ENCODE data around the gene CSRP1. TPM values are rescaled to one million over a fixed set of nuclear protein-coding genes. Genes with fewer than 3 reads are reported as not detected.

The CSRP1 gene
- total and polyA plus RNA-seq, 3 experiments from 2014 or later: 65.0 to 67.6 (median 66.9) TPM

- no peak overlapping the region for H3K27ac Mint-ChIP-seq
- H3K27ac ChIP-seq (ENCODE audit: low read depth, low read length): no peak overlapping the region
- no peaks in the 10 kb centered on the region for H3K9me3 Mint-ChIP-seq
- H3K36me3 Mint-ChIP-seq: peaks cover 0 to 16% (median 0%) of the 10 kb centered on the region in 3 donors
- H3K4me1 ChIP-seq (ENCODE audit: insufficient read depth, low read length): peaks cover 14% of the 10 kb centered on the region
- ChIA-PET POLR2A (no interaction called here), CTCF (interaction anchor here (6.1 to 19.3 kb wide), 2 partner anchors 12 to 19 kb away, joined by 47 to 406 read pairs; no protein-coding TSS in a partner anchor)
- peaks cover 20 to 36% (median 31%) of the 10 kb centered on the region in 3 donors for H3K4me1 Mint-ChIP-seq
- H3K27me3 ChIP-seq (ENCODE audit: insufficient read depth, low read length, poor library complexity, severe bottlenecking): no peaks in the 10 kb centered on the region
- H3K9me3 ChIP-seq (ENCODE audit: low read length): no peaks in the 10 kb centered on the region
- no peak overlapping the region for H3K4me3 Mint-ChIP-seq
- no peaks in the 10 kb centered on the region for H3K36me3 ChIP-seq (ENCODE audit: insufficient read depth, low read length)
- H3K27me3 Mint-ChIP-seq: peaks cover 0 to 2% of the 10 kb centered on the region in 2 donors
- no peak for DNase-seq
- no peak overlapping the region for H3K4me3 ChIP-seq (ENCODE audit: low read length)
Observed at GRCh38 chr1:201501144-201501543, 5.8 kb downstream of the CSRP1 start.

GRCh38 chr1:201500670-201501120, 6.2 kb downstream of the CSRP1 start:
- Histone ChIP-seq H3K27ac (ENCODE audit: low read depth, low read length) (no peak overlapping the region), H3K36me3 (ENCODE audit: insufficient read depth, low read length) (peaks cover 3% of the 10 kb centered on the region), H3K4me1 (ENCODE audit: insufficient read depth, low read length) (peaks cover 9% of the 10 kb centered on the region), H3K9me3 (ENCODE audit: low read length) (no peaks in the 10 kb centered on the region), H3K4me3 (ENCODE audit: low read length) (no peak overlapping the region), H3K27me3 (ENCODE audit: insufficient read depth, low read length, poor library complexity, severe bottlenecking) (no peaks in the 10 kb centered on the region)
- Mint-ChIP-seq H3K36me3 (peaks cover 0 to 20% (median 0%) of the 10 kb centered on the region in 3 donors), H3K27ac (peak overlapping the region in 1 of 8 donors; percentile 17), H3K4me1 (peaks cover 15 to 33% (median 27%) of the 10 kb centered on the region in 3 donors), H3K27me3 (peaks cover 0 to 2% of the 10 kb centered on the region in 2 donors), H3K9me3 (no peaks in the 10 kb centered on the region), H3K4me3 (no peak overlapping the region)
- ChIA-PET POLR2A (no interaction called here), CTCF (interaction anchor here (6.1 to 19.3 kb wide), 2 partner anchors 12 to 18 kb away, joined by 47 to 406 read pairs; no protein-coding TSS in a partner anchor)
- no peak for DNase-seq

- Mint-ChIP-seq H3K27me3 (peaks cover 0 to 2% of the 10 kb centered on the region in 2 donors), H3K27ac (peak overlapping the region in 1 of 8 donors; percentile 17), H3K9me3 (no peaks in the 10 kb centered on the region), H3K4me1 (peaks cover 8 to 27% (median 20%) of the 10 kb centered on the region in 3 donors), H3K36me3 (peaks cover 0 to 26% (median 0%) of the 10 kb centered on the region in 3 donors), H3K4me3 (no peak overlapping the region)
- H3K27me3 ChIP-seq (ENCODE audit: insufficient read depth, low read length, poor library complexity, severe bottlenecking): no peaks in the 10 kb centered on the region
- no peak overlapping the region for H3K27ac ChIP-seq (ENCODE audit: low read depth, low read length)
- no peaks in the 10 kb centered on the region for H3K9me3 ChIP-seq (ENCODE audit: low read length)
- no peak overlapping the region for H3K4me3 ChIP-seq (ENCODE audit: low read length)
- ChIA-PET CTCF (interaction anchor here (6.1 to 19.3 kb wide), 2 partner anchors 13 to 18 kb away, joined by 47 to 406 read pairs; no protein-coding TSS in a partner anchor), POLR2A (no interaction called here)
- peaks cover 6% of the 10 kb centered on the region for H3K36me3 ChIP-seq (ENCODE audit: insufficient read depth, low read length)
- H3K4me1 ChIP-seq (ENCODE audit: insufficient read depth, low read length): peaks cover 3% of the 10 kb centered on the region
- no peak for DNase-seq
Observed at GRCh38 chr1:201499795-201500669, 6.9 kb downstream of the CSRP1 start.

DNA sequence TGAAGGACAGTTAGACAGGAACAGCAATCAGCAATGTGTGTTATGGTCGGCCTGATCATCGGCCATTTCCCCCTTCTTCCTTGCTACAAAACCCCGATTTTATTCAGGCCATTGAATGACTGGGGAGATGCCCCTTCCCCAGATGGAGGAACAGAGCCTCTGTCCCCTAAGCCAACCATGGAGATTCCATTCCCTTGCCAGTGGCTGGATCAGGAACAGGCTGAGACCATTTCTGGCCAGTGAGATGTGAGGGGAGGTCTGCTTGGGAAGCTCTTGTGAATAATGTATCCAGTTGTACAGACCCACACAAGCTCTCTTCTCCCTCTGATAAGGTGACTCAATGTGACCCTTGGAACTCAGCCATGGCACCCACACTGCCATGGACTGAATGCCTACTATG, 7.7 kb downstream of the CSRP1 start:
- ChIA-PET CTCF (interaction anchor here (1.7 to 6.1 kb wide), 2 partner anchors 14 kb away, joined by 12 to 47 read pairs; no protein-coding TSS in a partner anchor), POLR2A (no interaction called here)
- Histone ChIP-seq H3K9me3 (ENCODE audit: low read length) (no peaks in the 10 kb centered on the region), H3K27ac (ENCODE audit: low read depth, low read length) (no peak overlapping the region), H3K4me1 (ENCODE audit: insufficient read depth, low read length) (no peaks in the 10 kb centered on the region), H3K4me3 (ENCODE audit: low read length) (no peak overlapping the region), H3K27me3 (ENCODE audit: insufficient read depth, low read length, poor library complexity, severe bottlenecking) (no peaks in the 10 kb centered on the region), H3K36me3 (ENCODE audit: insufficient read depth, low read length) (peaks cover 6% of the 10 kb centered on the region)
- no peaks in the 10 kb centered on the region for H3K9me3 Mint-ChIP-seq
- H3K36me3 Mint-ChIP-seq: peaks cover 0 to 34% (median 3%) of the 10 kb centered on the region in 3 donors
- peaks cover 0 to 2% of the 10 kb centered on the region in 2 donors for H3K27me3 Mint-ChIP-seq
- peaks cover 7 to 25% (median 15%) of the 10 kb centered on the region in 3 donors for H3K4me1 Mint-ChIP-seq
- H3K27ac Mint-ChIP-seq: peak overlapping the region in 1 of 8 donors; percentile 4
- DNase-seq: no peak
- H3K4me3 Mint-ChIP-seq: no peak overlapping the region

- H3K9me3 Mint-ChIP-seq: no peaks in the 10 kb centered on the region
- peaks cover 6% of the 10 kb centered on the region for H3K36me3 ChIP-seq (ENCODE audit: insufficient read depth, low read length)
- peaks cover 0 to 2% of the 10 kb centered on the region in 2 donors for H3K27me3 Mint-ChIP-seq
- POLR2A ChIA-PET: no interaction called here
- H3K27ac Mint-ChIP-seq: no peak overlapping the region
- H3K36me3 Mint-ChIP-seq: peaks cover 0 to 40% (median 3%) of the 10 kb centered on the region in 3 donors
- no peak for DNase-seq
- H3K27me3 ChIP-seq (ENCODE audit: insufficient read depth, low read length, poor library complexity, severe bottlenecking): no peaks in the 10 kb centered on the region
- H3K4me1 Mint-ChIP-seq: peaks cover 4 to 22% (median 10%) of the 10 kb centered on the region in 3 donors
- H3K4me1 ChIP-seq (ENCODE audit: insufficient read depth, low read length): no peaks in the 10 kb centered on the region
- CTCF ChIA-PET: interaction anchor here (1.0 to 1.7 kb wide), 2 partner anchors 12 to 14 kb away, joined by 4 to 12 read pairs; no protein-coding TSS in a partner anchor
- no peak overlapping the region for H3K4me3 ChIP-seq (ENCODE audit: low read length)
- no peak overlapping the region for H3K27ac ChIP-seq (ENCODE audit: low read depth, low read length)
- H3K4me3 Mint-ChIP-seq: no peak overlapping the region
- no peaks in the 10 kb centered on the region for H3K9me3 ChIP-seq (ENCODE audit: low read length)
Observed at GRCh38 chr1:201498621-201499020, 8.3 kb downstream of the CSRP1 start.

- POLR2A ChIA-PET: no interaction called here
- Mint-ChIP-seq H3K4me1 (peaks cover 0 to 17% (median 4%) of the 10 kb centered on the region in 3 donors), H3K4me3 (no peak overlapping the region)
Observed at GRCh38 chr1:201497935-201498509, 8.9 kb downstream of the CSRP1 start.

DNA sequence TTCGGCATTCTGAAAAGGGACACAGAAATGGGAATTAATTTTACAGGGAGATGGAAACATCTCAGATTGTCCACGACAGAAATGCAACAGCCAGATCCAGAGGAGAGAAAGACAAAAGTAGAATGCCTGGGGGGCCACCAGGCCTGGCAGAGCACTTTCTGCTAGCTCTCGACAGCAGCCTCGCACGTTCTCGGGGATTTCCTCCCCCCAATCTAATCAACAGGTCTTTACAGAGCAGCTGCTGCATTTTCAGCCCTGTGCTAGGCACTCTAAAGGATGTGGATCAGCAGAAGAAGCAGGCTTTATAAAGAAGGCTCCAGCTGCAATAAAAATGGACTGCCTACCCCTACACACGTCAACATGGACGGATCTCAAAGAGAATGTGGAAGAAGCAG, 10.6 kb downstream of the CSRP1 start:
- H3K4me1 ChIP-seq (ENCODE audit: insufficient read depth, low read length): no peaks in the 10 kb centered on the region
- CTCF ChIA-PET: interaction anchor here (1.3 to 3.1 kb wide), 3 partner anchors 10 to 16 kb away, joined by 7 to 15 read pairs (median 13); partner anchors contain the start of gene CSRP1
- Mint-ChIP-seq H3K27me3 (peaks cover 0 to 2% of the 10 kb centered on the region in 2 donors), H3K36me3 (peaks cover 3 to 58% (median 4%) of the 10 kb centered on the region in 3 donors), H3K27ac (peak overlapping the region in 1 of 8 donors; percentile 54), H3K9me3 (no peaks in the 10 kb centered on the region), H3K4me3 (no peak overlapping the region), H3K4me1 (peaks cover 0 to 14% (median 4%) of the 10 kb centered on the region in 3 donors)
- no peaks in the 10 kb centered on the region for H3K27me3 ChIP-seq (ENCODE audit: insufficient read depth, low read length, poor library complexity, severe bottlenecking)
- H3K4me3 ChIP-seq (ENCODE audit: low read length): no peak overlapping the region
- POLR2A ChIA-PET: no interaction called here
- DNase-seq: no peak
- no peak overlapping the region for H3K27ac ChIP-seq (ENCODE audit: low read depth, low read length)
- H3K9me3 ChIP-seq (ENCODE audit: low read length): no peaks in the 10 kb centered on the region
- H3K36me3 ChIP-seq (ENCODE audit: insufficient read depth, low read length): peaks cover 6% of the 10 kb centered on the region

More at GRCh38 chr1:201497935-201498509, 8.9 kb downstream of the CSRP1 start:
- Mint-ChIP-seq H3K9me3 (no peaks in the 10 kb centered on the region), H3K27ac (peak overlapping the region in 1 of 8 donors; percentile 85), H3K36me3 (peaks cover 3 to 44% (median 4%) of the 10 kb centered on the region in 3 donors), H3K27me3 (peaks cover 0 to 2% of the 10 kb centered on the region in 2 donors)
- no peak for DNase-seq
- Histone ChIP-seq H3K4me3 (ENCODE audit: low read length) (no peak overlapping the region), H3K9me3 (ENCODE audit: low read length) (no peaks in the 10 kb centered on the region), H3K27me3 (ENCODE audit: insufficient read depth, low read length, poor library complexity, severe bottlenecking) (no peaks in the 10 kb centered on the region), H3K36me3 (ENCODE audit: insufficient read depth, low read length) (peaks cover 6% of the 10 kb centered on the region), H3K4me1 (ENCODE audit: insufficient read depth, low read length) (no peaks in the 10 kb centered on the region), H3K27ac (ENCODE audit: low read depth, low read length) (no peak overlapping the region)
- CTCF ChIA-PET: interaction anchor here (1.0 to 3.1 kb wide), 3 partner anchors 13 to 16 kb away, joined by 4 to 13 read pairs (median 12); no protein-coding TSS in a partner anchor
